Frontal cortex (tissue), 4 donors: Measurements from ENCODE around the gene HECTD4. TPM values are rescaled to one million over a fixed set of nuclear protein-coding genes. Genes with fewer than 3 reads are reported as not detected.
"Not testable (repeated sequence)": the region's sequence is repeated elsewhere in the genome, so short reads cannot be mapped to it uniquely, and the experiment has no call there.

Experiments used
- DNase-seq, 2 donors: peaks; one replicate each; pipeline ENCODE4 v3.0.0; 2012; ENCODE audit warnings: low spot score in 2 of 2
- FAIRE-seq: peaks from 2 replicates; lab custom pipeline; 2012; peaks lifted over from hg19 to GRCh38; lab: Jason Lieb, UNC
- total RNA-seq: library from RNA; depleted of rRNA; stranded (reverse); fragments of >200 nt; gene quantifications from one replicate; pipeline ENCODE4 v1.2.3, GENCODE V29; 2014
- donor health status: control.
- donor health status: control.
- donor health status: control.

The HECTD4 gene
- total RNA-seq, result 85.6 TPM

GRCh38 chr12:112381883-112382796, at the start of gene HECTD4:
TSS of gene HECTD4 (minus strand) at chr12:112382431. CDS start at chr12:112382128, 303 bp downstream.
- FAIRE-seq (no peak), DNase-seq (peak; percentile 96 to 98)

GRCh38 chr12:112431965-112432364, 49.7 kb upstream of the HECTD4 start:
- DNase-seq (no peak), FAIRE-seq (no peak)

GRCh38 chr12:112430929-112431328, 48.7 kb upstream of the HECTD4 start:
- DNase-seq (no peak), FAIRE-seq (no peak)

GRCh38 chr12:112427760-112428159, 45.5 kb upstream of the HECTD4 start:
- DNase-seq (no peak), FAIRE-seq (no peak)

GRCh38 chr12:112425582-112426382, 43.6 kb upstream of the HECTD4 start:
- DNase-seq, result no peak
- no peak for FAIRE-seq

GRCh38 chr12:112424126-112424525, 41.9 kb upstream of the HECTD4 start:
- DNase-seq (no peak), FAIRE-seq (no peak)

GRCh38 chr12:112422531-112422930, 40.3 kb upstream of the HECTD4 start:
- peak; percentile 20 to 36 for DNase-seq
- FAIRE-seq, result no peak

GRCh38 chr12:112421363-112421762, 39.1 kb upstream of the HECTD4 start:
- DNase-seq (no peak), FAIRE-seq (no peak)

GRCh38 chr12:112420740-112421139, 38.5 kb upstream of the HECTD4 start:
- DNase-seq (no peak), FAIRE-seq (no peak)

GRCh38 chr12:112419297-112420133, 37.3 kb upstream of the HECTD4 start:
- DNase-seq, result no peak
- no peak for FAIRE-seq

- FAIRE-seq (no peak), DNase-seq (peak; percentile 87 to 89)
Measured at GRCh38 chr12:112418608-112419296, 36.5 kb upstream of the HECTD4 start, which contains the start of gene PTPN11. TSS of gene PTPN11 (plus strand) at chr12:112418947. CDS start at chr12:112419112, 165 bp downstream.

GRCh38 chr12:112418273-112418607, 36.0 kb upstream of the HECTD4 start:
- DNase-seq, result no peak

GRCh38 chr12:112415457-112415856, 33.2 kb upstream of the HECTD4 start:
- DNase-seq, FAIRE-seq: not testable (repeated sequence)

More at GRCh38 chr12:112418273-112418607, 36.0 kb upstream of the HECTD4 start:
- no peak for FAIRE-seq

- FAIRE-seq (no peak), DNase-seq (no peak)
Measured at GRCh38 chr12:112413855-112414625, 31.8 kb upstream of the HECTD4 start.

- FAIRE-seq (no peak), DNase-seq (no peak)
Measured at GRCh38 chr12:112409906-112410244, 27.6 kb upstream of the HECTD4 start.

- FAIRE-seq (no peak), DNase-seq (peak; percentile 67 to 78)
Measured at GRCh38 chr12:112409064-112409905, 27.1 kb upstream of the HECTD4 start, which contains the start of gene RPL6. TSS of gene RPL6 (minus strand) at chr12:112409605. CDS start at chr12:112408656, 949 bp downstream.

- FAIRE-seq (no peak), DNase-seq (no peak)
Measured at GRCh38 chr12:112408621-112409020, 26.4 kb upstream of the HECTD4 start.

GRCh38 chr12:112407683-112408082, 25.5 kb upstream of the HECTD4 start:
- DNase-seq, FAIRE-seq: not testable (repeated sequence)
